Osteoblast (primary cell): ENCODE data around the gene POT1. TPM values are rescaled to one million over a fixed set of nuclear protein-coding genes. Genes with fewer than 3 reads are reported as not detected.

ENCODE experiments used
- DNase-seq: peaks from one replicate; pipeline ENCODE4 v3.0.0; 2011; ENCODE audit warnings: low spot score, mixed read lengths; ENCODE audit not compliant: insufficient read length; ENCODE audit errors: missing footprints
- H2AFZ ChIP-seq: 2 replicates; pipeline ENCODE4 v1.6.0; 2011; ENCODE audit warnings: mild to moderate bottlenecking, low read length
- H3K27ac ChIP-seq: 2 replicates; pipeline ENCODE4 v1.5.1; 2011; ENCODE audit warnings: mild to moderate bottlenecking, low read depth, low read length, moderate library complexity
- H3K27me3 ChIP-seq: 2 replicates; pipeline ENCODE4 v1.6.0; 2012; ENCODE audit warnings: mild to moderate bottlenecking, control low read depth, inconsistent platforms, low read length, moderate library complexity; ENCODE audit not compliant: insufficient read depth
- H3K36me3 ChIP-seq: 2 replicates; pipeline ENCODE4 v1.5.1; 2011; ENCODE audit warnings: mild to moderate bottlenecking, low read length, control low read depth, moderate library complexity; ENCODE audit not compliant: insufficient read depth
- H3K4me1 ChIP-seq: 2 replicates; pipeline ENCODE4 v1.5.1; 2011; ENCODE audit warnings: mild to moderate bottlenecking, low read length, control low read depth, moderate library complexity; ENCODE audit not compliant: insufficient read depth
- H3K4me2 ChIP-seq: 2 replicates; pipeline ENCODE4 v1.6.0; 2011; ENCODE audit warnings: mild to moderate bottlenecking, low read length; ENCODE audit not compliant: insufficient read depth
- H3K4me3 ChIP-seq: fragments of 200-600 bp; sonication (generic); 3 replicates; pipeline ENCODE4 v1.5.1; 2012; ENCODE audit warnings: mild to moderate bottlenecking, low read length, inconsistent platforms; ENCODE audit not compliant: insufficient read depth
- H3K79me2 ChIP-seq: 2 replicates; pipeline ENCODE4 v1.6.0; 2012; ENCODE audit warnings: mild to moderate bottlenecking, low read length, control low read depth, inconsistent platforms; ENCODE audit not compliant: insufficient read depth
- H3K9me3 ChIP-seq: 2 replicates; pipeline ENCODE4 v1.5.1; 2011; ENCODE audit warnings: low read depth, low read length, control low read depth
- H4K20me1 ChIP-seq: 2 replicates; pipeline ENCODE4 v1.6.0; 2012; ENCODE audit warnings: mild to moderate bottlenecking, low read length, control low read depth; ENCODE audit not compliant: insufficient read depth
- total RNA-seq: library from RNA; depleted of rRNA; stranded (reverse); fragments of >200 nt; gene quantifications from 2 replicates; pipeline ENCODE4 v1.2.3, GENCODE V29; 2012
- TF ChIP-seq, protein P1 (sequence below): IDR thresholded peaks from 2 replicates; pipeline ENCODE4 v1.5.1; 2011; ENCODE audit warnings: mild to moderate bottlenecking, low read depth, low read length, moderate library complexity; ENCODE audit errors: extremely low read depth

POT1 gene
- total RNA-seq, 1 donor: 23.5 TPM

DNA sequence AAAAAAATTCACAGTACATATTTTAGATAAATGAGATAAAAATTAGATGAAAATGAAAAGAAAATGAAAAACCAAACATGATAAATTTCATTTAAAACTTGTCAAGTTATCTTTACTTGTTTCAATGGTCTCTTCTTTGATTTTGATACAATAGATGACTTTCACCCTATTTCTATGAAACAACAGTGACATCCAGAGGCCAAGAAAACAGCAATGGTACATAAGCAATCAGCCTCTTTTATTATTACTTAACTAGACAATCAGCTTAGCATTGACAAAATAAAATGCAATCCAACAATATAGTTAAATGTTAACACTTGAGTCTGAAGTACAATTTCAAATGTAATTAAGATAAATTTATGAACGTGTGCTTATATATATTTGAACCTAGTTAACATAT, 89.2 kb downstream of the POT1 start:
- no peak overlapping the region for H2AFZ ChIP-seq
- no peak for DNase-seq
- H3K4me1 ChIP-seq: no peaks in the 10 kb centered on the region
- H3K36me3 ChIP-seq: no peaks in the 10 kb centered on the region
- no peaks in the 10 kb centered on the region for H3K79me2 ChIP-seq
- H3K27me3 ChIP-seq: no peaks in the 10 kb centered on the region
- H4K20me1 ChIP-seq: no peaks in the 10 kb centered on the region
- H3K9me3 ChIP-seq: no peaks in the 10 kb centered on the region
- TF ChIP-seq, protein P1, sequence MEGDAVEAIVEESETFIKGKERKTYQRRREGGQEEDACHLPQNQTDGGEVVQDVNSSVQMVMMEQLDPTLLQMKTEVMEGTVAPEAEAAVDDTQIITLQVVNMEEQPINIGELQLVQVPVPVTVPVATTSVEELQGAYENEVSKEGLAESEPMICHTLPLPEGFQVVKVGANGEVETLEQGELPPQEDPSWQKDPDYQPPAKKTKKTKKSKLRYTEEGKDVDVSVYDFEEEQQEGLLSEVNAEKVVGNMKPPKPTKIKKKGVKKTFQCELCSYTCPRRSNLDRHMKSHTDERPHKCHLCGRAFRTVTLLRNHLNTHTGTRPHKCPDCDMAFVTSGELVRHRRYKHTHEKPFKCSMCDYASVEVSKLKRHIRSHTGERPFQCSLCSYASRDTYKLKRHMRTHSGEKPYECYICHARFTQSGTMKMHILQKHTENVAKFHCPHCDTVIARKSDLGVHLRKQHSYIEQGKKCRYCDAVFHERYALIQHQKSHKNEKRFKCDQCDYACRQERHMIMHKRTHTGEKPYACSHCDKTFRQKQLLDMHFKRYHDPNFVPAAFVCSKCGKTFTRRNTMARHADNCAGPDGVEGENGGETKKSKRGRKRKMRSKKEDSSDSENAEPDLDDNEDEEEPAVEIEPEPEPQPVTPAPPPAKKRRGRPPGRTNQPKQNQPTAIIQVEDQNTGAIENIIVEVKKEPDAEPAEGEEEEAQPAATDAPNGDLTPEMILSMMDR: peak; percentile 20
- no peak overlapping the region for H3K4me3 ChIP-seq
- H3K4me2 ChIP-seq: no peak overlapping the region
- H3K27ac ChIP-seq: no peak overlapping the region

DNA sequence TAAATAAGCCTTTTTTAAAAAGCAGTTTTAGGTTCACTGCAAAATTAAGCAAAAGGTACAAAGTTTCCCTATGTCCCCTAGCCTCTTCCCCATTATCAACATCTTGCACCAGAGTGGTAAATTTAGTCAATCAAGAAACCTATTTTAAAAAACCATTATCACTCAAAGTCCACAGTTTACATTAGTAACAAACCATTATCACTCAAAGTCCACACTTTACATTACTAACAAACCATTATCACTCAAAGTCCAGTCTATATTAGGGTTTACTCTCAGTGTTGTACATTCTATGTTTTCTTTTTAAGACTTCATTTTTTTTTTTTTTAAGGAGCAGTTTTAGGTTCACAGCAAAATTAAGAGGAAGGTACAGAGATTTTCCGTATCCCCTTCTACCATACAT, 89.9 kb downstream of the POT1 start:
- no peak overlapping the region for H3K27ac ChIP-seq
- TF ChIP-seq, protein P1: no peak
- no peak for DNase-seq
- H3K4me3 ChIP-seq: no peak overlapping the region
- H3K4me1 ChIP-seq: no peaks in the 10 kb centered on the region
- H3K79me2 ChIP-seq: no peaks in the 10 kb centered on the region
- no peaks in the 10 kb centered on the region for H3K36me3 ChIP-seq
- no peak overlapping the region for H3K4me2 ChIP-seq
- no peak overlapping the region for H2AFZ ChIP-seq
- H3K27me3 ChIP-seq: no peaks in the 10 kb centered on the region
- no peaks in the 10 kb centered on the region for H4K20me1 ChIP-seq
- no peaks in the 10 kb centered on the region for H3K9me3 ChIP-seq

DNA sequence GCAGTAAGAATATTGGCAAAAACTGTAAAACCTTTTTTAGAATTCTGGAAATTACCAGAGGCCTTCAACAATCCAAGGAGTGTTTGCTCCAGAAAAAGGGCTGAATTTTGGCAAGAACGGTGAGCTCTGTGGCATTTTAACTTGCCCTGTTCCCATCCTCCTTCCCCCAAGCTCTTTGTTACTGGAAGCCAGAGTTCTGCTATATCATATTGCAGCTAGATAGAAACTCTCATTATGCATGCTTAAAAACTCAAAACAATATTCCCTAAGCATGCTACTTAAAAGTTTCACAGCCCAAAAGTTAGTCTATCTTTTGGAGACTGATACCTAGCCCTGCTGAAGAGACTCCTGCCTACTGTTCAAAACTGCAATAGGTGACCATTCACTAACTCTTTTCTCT, 93.5 kb downstream of the POT1 start:
- DNase-seq: no peak

DNA sequence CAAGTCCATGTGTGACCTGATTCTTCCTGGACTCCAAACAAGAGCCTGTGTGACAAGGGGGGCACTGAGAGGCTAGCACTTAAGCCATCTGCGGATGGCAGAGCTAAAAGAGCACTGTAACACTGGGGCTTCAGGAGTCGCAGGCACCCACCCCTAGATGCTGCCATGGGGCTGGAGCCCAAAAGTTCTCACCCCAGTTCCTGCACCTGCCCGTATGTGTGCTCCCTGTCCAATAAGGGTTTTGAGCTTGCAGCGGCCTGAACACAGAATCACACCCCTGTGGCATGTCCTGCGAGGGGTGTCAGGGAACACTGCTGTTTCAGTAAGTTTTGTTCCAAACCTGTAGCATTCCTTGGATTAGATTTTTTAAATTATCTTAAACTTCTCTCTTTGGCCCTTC, 110.8 kb downstream of the POT1 start:
- TF ChIP-seq, protein P1: no peak

More for the DNA sequence above, 93.5 kb downstream of the POT1 start:
- no peak overlapping the region for H3K4me3 ChIP-seq
- no peak overlapping the region for H2AFZ ChIP-seq
- H3K27ac ChIP-seq: no peak overlapping the region
- H3K4me2 ChIP-seq: no peak overlapping the region
- no peaks in the 10 kb centered on the region for H3K36me3 ChIP-seq
- H3K79me2 ChIP-seq: no peaks in the 10 kb centered on the region
- H3K27me3 ChIP-seq: no peaks in the 10 kb centered on the region
- no peaks in the 10 kb centered on the region for H3K4me1 ChIP-seq
- no peaks in the 10 kb centered on the region for H3K9me3 ChIP-seq
- H4K20me1 ChIP-seq: no peaks in the 10 kb centered on the region
- TF ChIP-seq, protein P1: no peak

More for the DNA sequence above, 110.8 kb downstream of the POT1 start:
- Histone ChIP-seq H3K4me3 (no peak overlapping the region), H3K4me2 (no peak overlapping the region), H3K27me3 (no peaks in the 10 kb centered on the region), H3K4me1 (no peaks in the 10 kb centered on the region), H3K9me3 (no peaks in the 10 kb centered on the region), H2AFZ (no peak overlapping the region), H3K36me3 (no peaks in the 10 kb centered on the region), H4K20me1 (no peaks in the 10 kb centered on the region), H3K27ac (no peak overlapping the region), H3K79me2 (no peaks in the 10 kb centered on the region)
- no peak for DNase-seq
